SKM-1 treated with dmso at 0.1 percent for 144 hours (cell line): ENCODE results near the gene RNF19B.

Experiments
- DNase-seq: peaks from one replicate; lab custom pipeline; 2025; ENCODE audit not compliant: unreplicated experiment; lab: John Stamatoyannopoulos, UW

Gene RNF19B

GRCh38 chr1:32969566-32969965 is 5.0 kb upstream of the RNF19B start:
- no peak for DNase-seq

GRCh38 chr1:32967888-32968568 is 3.4 kb upstream of the RNF19B start:
- no peak for DNase-seq

GRCh38 chr1:32966900-32967299 is 2.3 kb upstream of the RNF19B start:
- DNase-seq, result no peak

DNA sequence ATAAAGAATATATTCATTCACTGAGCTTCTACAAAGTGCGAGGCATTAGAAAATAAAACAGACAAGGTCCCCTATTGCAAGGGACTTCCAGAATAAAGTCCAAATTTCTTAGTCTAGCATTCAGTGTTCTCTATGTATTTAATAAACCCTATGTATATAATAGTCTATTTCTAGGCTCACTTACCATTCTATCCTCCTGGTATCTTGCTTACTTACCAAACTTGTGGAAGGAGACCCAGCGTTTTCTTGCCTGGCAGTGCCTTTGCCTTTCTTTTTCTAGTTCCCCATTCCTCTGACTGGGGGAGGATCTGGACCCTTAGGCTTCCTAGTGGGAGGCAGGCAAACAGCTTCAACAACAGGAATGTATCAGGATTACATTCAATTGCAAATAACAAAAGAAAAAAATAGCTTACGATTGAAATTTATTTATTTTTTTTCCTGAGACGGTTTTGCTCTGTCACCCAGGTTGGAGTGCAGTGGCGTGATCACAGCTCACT is 690 bp upstream of the RNF19B start:
- no peak for DNase-seq

GRCh38 chr1:32963746-32964460 is 706 bp downstream of the RNF19B start:
- DNase-seq, result peak; percentile 47

DNA sequence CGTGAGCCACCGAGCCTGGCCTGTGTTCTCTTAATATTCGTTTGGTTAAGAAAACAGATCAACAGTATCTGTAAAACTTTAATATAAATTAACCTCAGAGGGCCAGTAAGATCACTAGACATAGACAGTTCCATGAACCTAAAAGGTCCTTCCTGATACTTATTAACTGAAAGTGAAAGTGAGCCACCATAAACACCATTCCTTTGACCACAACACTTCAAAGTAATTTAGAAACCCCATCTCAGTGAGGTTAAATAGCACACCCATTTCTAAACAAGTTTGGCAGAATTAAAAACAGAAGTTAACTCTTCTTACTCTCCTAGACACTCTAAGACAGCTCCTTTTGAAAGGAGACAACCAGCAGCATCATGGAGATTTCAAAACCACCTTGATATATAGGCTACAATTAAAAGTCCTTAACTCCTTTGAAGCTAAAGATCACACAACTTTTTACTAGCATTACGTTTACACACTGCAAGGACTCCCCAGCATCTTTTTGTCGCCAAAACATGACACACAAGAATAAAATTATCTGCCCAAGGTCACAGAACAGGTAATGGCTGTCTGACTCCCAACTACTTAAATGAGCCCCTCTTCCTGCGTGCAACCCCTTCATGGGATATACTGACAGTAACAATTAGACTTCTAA is 2.2 kb downstream of the RNF19B start:
- DNase-seq, result peak; percentile 32

DNA sequence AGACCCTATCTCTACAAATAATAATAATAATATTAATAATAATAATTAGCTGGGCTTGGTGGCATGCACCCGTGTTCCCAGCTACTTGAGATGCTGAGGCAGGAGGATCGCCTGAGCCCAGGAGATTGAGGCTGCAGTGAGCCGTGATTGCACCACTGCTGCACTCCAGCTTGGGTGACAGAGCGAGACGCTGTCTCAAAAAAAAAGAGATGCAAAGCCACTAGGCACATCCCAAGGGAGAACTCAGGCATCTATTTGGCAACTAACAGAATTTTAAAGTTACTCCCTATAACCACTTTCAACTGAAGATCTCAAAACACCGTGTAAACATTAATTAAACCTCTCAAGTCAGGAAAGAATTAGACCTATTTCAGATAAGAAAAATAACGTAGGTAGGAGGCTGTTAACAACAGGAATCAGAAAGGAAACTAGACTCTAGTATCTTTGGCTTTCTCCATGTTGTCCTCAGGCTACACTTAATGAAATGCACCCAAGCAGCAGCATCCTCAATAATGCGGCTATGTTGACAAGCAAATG is 3.7 kb downstream of the RNF19B start:
- no peak for DNase-seq

DNA sequence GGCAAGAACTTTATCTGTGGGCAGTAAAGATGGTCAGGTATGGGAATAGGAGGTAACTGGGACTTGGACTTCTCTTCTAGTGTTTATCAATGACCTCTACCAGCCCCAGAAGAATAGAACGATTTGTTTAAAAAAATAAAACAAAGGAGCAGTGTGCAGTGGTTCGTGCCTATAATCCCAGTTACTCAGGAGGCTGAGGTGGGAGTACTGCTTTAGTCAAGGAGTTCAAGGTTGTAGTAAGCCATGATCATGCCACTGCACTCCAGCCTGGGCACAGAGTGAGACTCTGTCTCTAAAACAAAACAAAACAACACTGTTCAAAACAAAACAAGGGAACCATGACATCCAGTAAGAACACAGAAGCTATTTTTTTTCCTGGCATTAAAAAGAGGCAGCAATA is 4.3 kb downstream of the RNF19B start:
- DNase-seq, result no peak

- DNase-seq, result no peak
These were observed 5.8 kb downstream of the RNF19B start for GRCh38 chr1:32958827-32959226.

GRCh38 chr1:32957017-32957416 is 7.6 kb downstream of the RNF19B start:
- DNase-seq, result no peak

DNA sequence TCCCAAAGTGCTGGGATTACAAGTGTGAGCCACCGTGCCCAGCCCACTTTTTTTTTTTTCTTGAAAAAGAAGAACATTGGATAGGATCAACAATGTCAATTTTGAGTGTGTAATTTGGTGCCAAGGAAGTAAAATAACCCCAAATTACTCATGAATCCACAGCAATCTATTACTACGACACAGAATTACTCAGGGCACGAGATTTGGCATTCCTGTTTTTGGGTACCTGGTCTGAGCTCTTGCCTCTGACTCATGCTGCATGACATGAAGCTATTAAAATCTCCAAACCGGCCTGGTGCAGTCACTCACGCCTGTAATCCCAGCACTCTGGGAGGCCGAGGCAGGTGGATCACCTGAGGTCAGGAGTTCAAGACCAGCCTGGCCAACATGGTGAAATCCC is 10.4 kb downstream of the RNF19B start:
- no peak for DNase-seq

- no peak for DNase-seq
These were observed 11.1 kb downstream of the RNF19B start for GRCh38 chr1:32953495-32953894.

GRCh38 chr1:32949519-32949918 is 15.1 kb downstream of the RNF19B start:
- DNase-seq, result no peak

- no peak for DNase-seq
These were observed 15.7 kb downstream of the RNF19B start for GRCh38 chr1:32948905-32949304.

DNA sequence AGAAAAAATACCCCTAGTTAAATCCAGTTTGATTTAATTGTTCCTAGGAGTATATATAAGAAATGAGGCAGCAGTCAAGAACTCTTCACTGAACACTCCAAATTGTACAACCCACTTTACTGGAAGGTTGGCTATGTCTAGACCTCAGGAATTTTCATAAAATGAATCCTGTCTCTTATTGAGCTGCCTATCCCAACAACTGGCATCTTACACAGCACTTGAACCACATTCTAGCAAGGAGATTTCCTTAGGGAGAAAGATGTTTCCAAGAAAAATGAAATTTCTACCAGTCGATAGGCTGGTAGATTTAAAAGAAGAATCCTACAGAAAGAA is 16.3 kb downstream of the RNF19B start:
- DNase-seq, result no peak

- no peak for DNase-seq
These were observed 16.8 kb downstream of the RNF19B start for GRCh38 chr1:32947669-32948389.

DNA sequence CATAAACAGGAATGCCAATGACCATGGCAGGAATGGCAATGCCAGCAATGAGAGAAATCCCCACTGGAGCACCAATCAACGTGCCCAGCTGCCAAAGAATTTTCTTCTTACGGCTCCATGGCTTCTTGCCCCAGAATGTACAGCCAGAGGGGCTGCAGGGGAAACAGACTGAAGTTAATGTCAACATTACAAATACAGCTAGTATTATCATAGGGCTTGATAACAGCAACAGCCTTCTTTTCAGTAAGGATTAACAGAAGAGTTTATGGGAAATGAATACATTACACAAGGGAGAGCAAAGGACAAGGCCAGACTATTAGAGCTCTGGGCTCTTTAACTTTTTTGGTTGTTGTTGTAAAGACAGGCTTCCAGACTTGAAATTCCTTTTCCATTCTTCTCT is 18.2 kb downstream of the RNF19B start:
- no peak for DNase-seq

GRCh38 chr1:32944180-32944579 is 20.4 kb downstream of the RNF19B start:
- no peak for DNase-seq

DNA sequence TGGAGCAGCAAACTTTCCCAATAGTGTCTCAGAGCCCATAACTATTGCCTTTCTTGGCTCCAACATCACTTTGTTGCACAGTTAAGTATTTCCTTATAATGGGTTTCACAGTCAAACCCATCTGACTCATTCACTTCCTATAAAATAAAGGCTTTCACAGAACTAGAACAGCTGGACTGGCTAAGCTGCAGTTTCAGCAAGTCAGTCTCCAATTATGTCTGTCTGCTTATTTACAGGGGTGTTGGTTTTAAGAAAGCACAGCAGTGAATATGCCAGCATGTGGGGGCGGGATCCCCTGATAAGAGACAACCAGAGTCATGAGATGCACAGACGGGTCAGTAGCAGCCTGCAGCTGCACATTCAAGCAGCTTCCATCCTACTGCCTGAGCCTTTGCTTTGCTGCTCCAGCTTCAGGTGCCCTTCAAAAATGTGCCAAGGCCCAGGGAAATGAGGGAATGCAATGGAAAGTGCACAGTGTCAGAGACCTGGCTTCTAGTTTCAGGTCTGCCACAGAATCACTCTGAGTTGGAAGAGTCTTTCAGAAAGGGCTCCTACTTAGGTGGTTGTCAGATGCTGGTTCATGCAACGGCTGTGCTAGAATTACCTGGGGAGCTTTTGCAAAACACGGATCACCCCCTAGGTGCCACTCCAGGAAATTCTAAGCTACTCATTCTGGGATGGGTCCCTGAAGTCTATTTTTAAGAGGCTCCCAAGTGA is 24.8 kb downstream of the RNF19B start:
- DNase-seq, result no peak

- DNase-seq, result no peak
These were observed 27.5 kb downstream of the RNF19B start for GRCh38 chr1:32937061-32937460.

DNA sequence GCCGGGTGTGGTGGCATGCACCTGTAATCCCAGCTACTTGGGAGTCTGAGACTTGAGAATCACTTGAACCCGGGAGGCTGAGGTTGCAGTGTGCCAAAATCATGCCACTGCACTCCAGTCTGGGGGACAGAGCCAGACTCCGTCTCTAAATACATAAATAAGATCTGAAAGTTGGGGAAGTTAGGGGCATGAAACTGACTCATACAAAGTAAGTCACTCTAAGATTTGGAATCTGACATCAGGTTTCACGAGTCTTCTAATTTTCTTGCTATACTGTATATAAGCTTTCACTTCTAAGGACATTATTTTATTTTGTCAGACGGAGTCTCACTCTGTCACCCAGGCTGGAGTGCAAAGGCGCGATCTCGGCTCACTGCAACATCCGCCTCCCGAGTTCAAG is 30.1 kb downstream of the RNF19B start:
- DNase-seq, result no peak
